ENCODE measurements around the gene HOXD11. TPM values are rescaled to one million over a fixed set of nuclear protein-coding genes. Genes with fewer than 3 reads are reported as not detected.

HOXD11 gene
- total and polyA plus RNA-seq, 9 of the 15 experiments (the other 6 are each of a cell fraction or from before 2014, with no cell fraction given), result not detected

- no peak for TF ChIP-seq PYGO2 (tag; IDR thresholded peaks at IDR 0.05)
These were observed 10.2 kb downstream of the HOXD11 start (continued) for GRCh38 chr2:176117162-176117822.

GRCh38 chr2:176117823-176118371 lies 10.8 kb downstream of the HOXD11 start:
- intact Hi-C loops (cut with micrococcal nuclease) (no loop called here), in situ Hi-C loops (cut with MboI) (no loop called here)
- H3K36me3 ChIP-seq (ENCODE audit: control insufficient read depth, insufficient read depth, low read length), result no peaks in the 10 kb centered on the region
- no TSS peak for BruUV-seq (replicated peaks)
- H3K4me3 ChIP-seq, result no peak overlapping the region
- H3K4me2 ChIP-seq (ENCODE audit: insufficient read depth, low read length), result no peak overlapping the region
- H3K79me2 ChIP-seq (ENCODE audit: control insufficient read depth, insufficient read depth, low read length), result no peaks in the 10 kb centered on the region
- H3K27ac ChIP-seq (ENCODE audit: extremely low read depth, low read depth, low read length), result no peak overlapping the region
- peaks cover 81 to 82% of the 10 kb centered on the region in 2 experiments for H3K27me3 ChIP-seq (ENCODE audit: control insufficient read depth in 2 of 2, insufficient read depth in 2 of 2, low read length in 2 of 2)
- no peak overlapping the region for H3K9ac ChIP-seq (ENCODE audit: insufficient read depth in 1 of 2, low read depth in 2 of 2, low read length in 2 of 2)
- H4K20me1 ChIP-seq (replicated peaks; ENCODE audit: control insufficient read depth, insufficient read depth, low read length), result no peaks in the 10 kb centered on the region; the same call in 1 of the 2 replicates
- DNase-seq (ENCODE audit: extremely low read depth in 1 of 4, low spot score in 3 of 4) (no peak), ATAC-seq (no peak), FAIRE-seq (no peak)
- peaks cover 0 to 26% of the 10 kb centered on the region in 2 experiments; a peak in 1 of 5 replicates for H3K4me1 ChIP-seq (replicated peaks in 1 of 2; ENCODE audit: control insufficient read depth in 2 of 2, insufficient read depth in 2 of 2, low read length in 2 of 2)
- CTCF ChIA-PET (ENCODE audit: low intra/inter-chr PET ratio), result no interaction called here
- H3K9me3 ChIP-seq (replicated peaks; ENCODE audit: control insufficient read depth, insufficient read depth, low read depth, low read length), result no peaks in the 10 kb centered on the region
- 3% methylated on average over 11 of the region's 11 CpGs for WGBS (ENCODE audit: insufficient coverage, low coverage, missing lambda C conversion rate)
- H3K9me1 ChIP-seq (ENCODE audit: control insufficient read depth, insufficient read depth, low read length), result no peaks in the 10 kb centered on the region
- no peak overlapping the region for H2AFZ ChIP-seq (ENCODE audit: low read depth, low read length)
- POLR2A ChIA-PET, result interaction anchor here (0.6 kb wide), 1 partner anchor 52 kb away, joined by 3 read pairs; no protein-coding TSS in a partner anchor
- TF ChIP-seq CREB5 (CRISPR knock-in tag; IDR thresholded peaks at IDR 0.05) (no peak), ZBTB40 (IDR thresholded peaks at IDR 0.05) (no peak), ZBTB40 (CRISPR knock-in tag; IDR thresholded peaks at IDR 0.05) (no peak), CHCHD3 (CRISPR knock-in tag; IDR thresholded peaks at IDR 0.05) (no peak), NFE2L1 (tag; IDR thresholded peaks at IDR 0.05; ENCODE audit: borderline replicate concordance, low read depth) (no peak)

All from K562 (cell line).